Activated T-helper 1 cell treated with anti-CD3 and anti-CD28 coated beads, Interleukin-12 subunit alpha, Interleukin-12 subunit beta, Interleukin-2, Interleukin-4 antibody, amounts not matched to agents 30 ng/mL and 10 ng/mL and 1 ng/mL, durations not matched to agents 14 hours and 24 hours and 36 hours (primary cell): Measurements from ENCODE around the gene CADPS2. TPM values are rescaled to one million over a fixed set of nuclear protein-coding genes. Genes with fewer than 3 reads are reported as not detected.

Source experiments
- DNase-seq: peaks from one replicate; pipeline ENCODE4 v3.0.0; 2021; ENCODE audit warnings: low spot score
- H3K27ac Mint-ChIP-seq: one replicate; pipeline ENCODE4 v1.8.0; 2021; ENCODE audit warnings: mild to moderate bottlenecking, mixed read lengths
- H3K27me3 Mint-ChIP-seq: one replicate; pipeline ENCODE4 v1.8.0; 2022; ENCODE audit warnings: mild to moderate bottlenecking, moderate library complexity, mixed read lengths; ENCODE audit not compliant: insufficient read depth
- H3K36me3 Mint-ChIP-seq: one replicate; pipeline ENCODE4 v1.8.0; 2021; ENCODE audit warnings: low read depth, mixed read lengths
- H3K4me1 Mint-ChIP-seq: one replicate; pipeline ENCODE4 v1.8.0; 2021; ENCODE audit warnings: low read depth, mixed read lengths
- H3K4me3 Mint-ChIP-seq: one replicate; pipeline ENCODE4 v1.8.0; 2021; ENCODE audit warnings: mild to moderate bottlenecking, moderate library complexity, mixed read lengths
- H3K9me3 Mint-ChIP-seq: one replicate; pipeline ENCODE4 v1.8.0; 2021; ENCODE audit warnings: mixed read lengths
- intact Hi-C: fragments of 100-400 bp; cut with micrococcal nuclease; formaldehyde crosslinking; loops from one replicate; pipeline ENCODE4 v1.15.1; 2024
- total RNA-seq: library from RNA; stranded (reverse); gene quantifications from 2 replicates; pipeline ENCODE4 v1.2.3, GENCODE V29; 2022

The CADPS2 gene
- total RNA-seq, 1 donor from 2014 or later, result not detected

GRCh38 chr7:122344303-122344620 lies 542.0 kb downstream of the CADPS2 start:
- no peaks in the 10 kb centered on the region for H3K9me3 Mint-ChIP-seq
- intact Hi-C loops, result no loop called here
- DNase-seq, result no peak
- no peak overlapping the region for H3K4me3 Mint-ChIP-seq
- no peaks in the 10 kb centered on the region for H3K27me3 Mint-ChIP-seq
- no peaks in the 10 kb centered on the region for H3K4me1 Mint-ChIP-seq
- no peak overlapping the region for H3K27ac Mint-ChIP-seq
- no peaks in the 10 kb centered on the region for H3K36me3 Mint-ChIP-seq

- DNase-seq, result no peak
- Mint-ChIP-seq H3K9me3 (no peaks in the 10 kb centered on the region), H3K36me3 (no peaks in the 10 kb centered on the region), H3K4me3 (no peak overlapping the region), H3K27ac (no peak overlapping the region), H3K4me1 (no peaks in the 10 kb centered on the region), H3K27me3 (no peaks in the 10 kb centered on the region)
- intact Hi-C loops, result no loop called here
Observed at GRCh38 chr7:122343601-122344302, 542.5 kb downstream of the CADPS2 start.

GRCh38 chr7:122340427-122340826 lies 545.8 kb downstream of the CADPS2 start:
- DNase-seq, result no peak
- no peak overlapping the region for H3K27ac Mint-ChIP-seq
- no peaks in the 10 kb centered on the region for H3K36me3 Mint-ChIP-seq
- no peaks in the 10 kb centered on the region for H3K4me1 Mint-ChIP-seq
- no peak overlapping the region for H3K4me3 Mint-ChIP-seq
- intact Hi-C loops, result no loop called here
- H3K27me3 Mint-ChIP-seq, result no peaks in the 10 kb centered on the region
- no peaks in the 10 kb centered on the region for H3K9me3 Mint-ChIP-seq

DNA sequence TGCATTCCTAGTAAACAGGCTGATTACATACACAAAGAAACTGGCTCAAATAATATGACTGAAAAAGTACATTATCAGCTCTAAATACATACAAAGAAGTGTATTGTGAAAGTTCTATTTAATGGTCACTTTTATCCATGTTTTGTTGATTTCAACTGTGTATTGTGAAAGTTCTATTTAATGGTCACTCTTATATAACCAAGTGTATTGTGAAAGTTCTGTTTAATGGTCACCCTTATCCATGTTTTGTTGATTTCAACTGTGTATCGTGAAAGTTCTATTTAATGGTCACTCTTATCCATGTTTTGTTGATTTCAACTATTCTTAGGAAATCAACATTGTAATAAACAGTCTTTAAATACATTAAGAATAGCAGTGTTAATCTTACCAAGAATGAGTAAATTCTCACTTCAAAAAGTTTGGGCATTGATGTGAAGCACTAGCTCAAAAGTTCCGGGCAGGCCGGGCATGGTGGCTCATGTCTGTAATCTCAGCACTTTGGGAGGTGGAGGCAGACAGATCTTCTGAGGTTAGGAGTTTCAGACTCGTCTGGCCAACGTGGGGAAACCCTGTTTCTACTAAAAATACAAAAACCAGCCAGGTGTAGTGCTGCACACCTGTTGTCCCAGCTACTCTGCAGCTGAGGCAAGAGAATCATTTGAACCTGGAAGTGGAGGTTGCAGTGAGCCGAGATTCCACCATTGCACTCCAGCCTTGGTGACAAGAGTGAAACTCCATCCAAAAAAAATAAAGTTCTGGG lies 546.9 kb downstream of the CADPS2 start:
- Mint-ChIP-seq H3K27ac (no peak overlapping the region), H3K9me3 (no peaks in the 10 kb centered on the region), H3K4me3 (no peak overlapping the region), H3K36me3 (no peaks in the 10 kb centered on the region), H3K4me1 (no peaks in the 10 kb centered on the region), H3K27me3 (no peaks in the 10 kb centered on the region)
- DNase-seq, result no peak
- intact Hi-C loops, result no loop called here

- Mint-ChIP-seq H3K27me3 (no peaks in the 10 kb centered on the region), H3K4me1 (no peaks in the 10 kb centered on the region), H3K9me3 (no peaks in the 10 kb centered on the region), H3K4me3 (no peak overlapping the region), H3K36me3 (no peaks in the 10 kb centered on the region), H3K27ac (no peak overlapping the region)
- intact Hi-C loops, result no loop called here
- DNase-seq, result no peak
Observed at GRCh38 chr7:122337011-122337410, 549.2 kb downstream of the CADPS2 start.

- Mint-ChIP-seq H3K36me3 (no peaks in the 10 kb centered on the region), H3K27ac (no peak overlapping the region)
Observed at GRCh38 chr7:122329145-122329802, 557.0 kb downstream of the CADPS2 start.

GRCh38 chr7:122327969-122328368 lies 558.3 kb downstream of the CADPS2 start:
- H3K27me3 Mint-ChIP-seq, result peaks cover 4% of the 10 kb centered on the region
- H3K4me3 Mint-ChIP-seq, result no peak overlapping the region
- no peak for DNase-seq
- H3K9me3 Mint-ChIP-seq, result no peaks in the 10 kb centered on the region
- H3K27ac Mint-ChIP-seq, result no peak overlapping the region
- H3K4me1 Mint-ChIP-seq, result no peaks in the 10 kb centered on the region
- intact Hi-C loops, result no loop called here
- no peaks in the 10 kb centered on the region for H3K36me3 Mint-ChIP-seq

More at GRCh38 chr7:122329145-122329802, 557.0 kb downstream of the CADPS2 start:
- no peak for DNase-seq
- no peaks in the 10 kb centered on the region for H3K4me1 Mint-ChIP-seq
- peaks cover 4% of the 10 kb centered on the region for H3K27me3 Mint-ChIP-seq
- H3K4me3 Mint-ChIP-seq, result no peak overlapping the region
- H3K9me3 Mint-ChIP-seq, result no peaks in the 10 kb centered on the region
- intact Hi-C loops, result no loop called here

GRCh38 chr7:122316467-122317388 lies 569.5 kb downstream of the CADPS2 start:
- Mint-ChIP-seq H3K9me3 (peaks cover 4% of the 10 kb centered on the region), H3K27me3 (peaks cover 41% of the 10 kb centered on the region), H3K27ac (no peak overlapping the region), H3K4me3 (no peak overlapping the region), H3K4me1 (no peaks in the 10 kb centered on the region), H3K36me3 (no peaks in the 10 kb centered on the region)
- intact Hi-C loops, result loop anchor here (2.0 kb wide), 1 partner anchor 14 kb away; no protein-coding TSS in a partner anchor
- DNase-seq, result no peak

GRCh38 chr7:122315507-122316466 lies 570.5 kb downstream of the CADPS2 start:
- Mint-ChIP-seq H3K9me3 (peaks cover 4% of the 10 kb centered on the region), H3K27me3 (peaks cover 48% of the 10 kb centered on the region), H3K4me1 (no peaks in the 10 kb centered on the region), H3K27ac (no peak overlapping the region), H3K36me3 (no peaks in the 10 kb centered on the region), H3K4me3 (no peak overlapping the region)
- intact Hi-C loops, result loop anchor here (2.0 kb wide), 1 partner anchor 13 kb away; no protein-coding TSS in a partner anchor
- DNase-seq, result no peak

- Mint-ChIP-seq H3K4me1 (no peaks in the 10 kb centered on the region), H3K9me3 (peaks cover 4% of the 10 kb centered on the region), H3K27me3 (peaks cover 57% of the 10 kb centered on the region), H3K36me3 (no peaks in the 10 kb centered on the region), H3K27ac (no peak overlapping the region), H3K4me3 (no peak overlapping the region)
- DNase-seq, result no peak
- intact Hi-C loops, result no loop called here
Observed at GRCh38 chr7:122314284-122314683, 572.0 kb downstream of the CADPS2 start.

GRCh38 chr7:122312789-122313188 lies 573.5 kb downstream of the CADPS2 start:
- Mint-ChIP-seq H3K27ac (no peak overlapping the region), H3K4me1 (no peaks in the 10 kb centered on the region), H3K4me3 (no peak overlapping the region), H3K9me3 (peaks cover 4% of the 10 kb centered on the region), H3K36me3 (no peaks in the 10 kb centered on the region), H3K27me3 (peaks cover 60% of the 10 kb centered on the region)
- intact Hi-C loops, result no loop called here
- DNase-seq, result no peak
